MG63 (cell line): ENCODE data around the gene SKAP2. TPM values are rescaled to one million over a fixed set of nuclear protein-coding genes. Genes with fewer than 3 reads are reported as not detected.

Source experiments
- DNase-seq: peaks from one replicate; pipeline ENCODE4 v3.0.0-alpha.2; 2020
- H3K27me3 ChIP-seq: fragments of 250-450 bp; sonication (Bioruptor Pico); 2 replicates; pipeline ENCODE4 v1.5.1; 2020; ENCODE audit warnings: mild to moderate bottlenecking, moderate library complexity
- H3K36me3 ChIP-seq: fragments of 250-450 bp; sonication (Bioruptor Pico); 2 replicates; pipeline ENCODE4 v1.5.1; 2020; ENCODE audit warnings: mild to moderate bottlenecking, moderate library complexity
- H3K4me3 ChIP-seq: fragments of 250-450 bp; sonication (Bioruptor Pico); 2 replicates; pipeline ENCODE4 v1.5.1; 2020; ENCODE audit warnings: mild to moderate bottlenecking, moderate library complexity
- H3K9me3 ChIP-seq: fragments of 250-450 bp; sonication (Bioruptor Pico); 2 replicates; pipeline ENCODE4 v1.5.1; 2020; ENCODE audit warnings: mild to moderate bottlenecking, moderate library complexity
- total RNA-seq: library from RNA; depleted of rRNA; stranded (reverse); fragments of >200 nt; shearing (Covaris generic); gene quantifications from 2 replicates; pipeline ENCODE4 v1.2.3, GENCODE V29; 2014; ENCODE audit warnings: low replicate concordance

The SKAP2 gene
- total RNA-seq, 1 experiment from 2014 or later: 12.2 TPM

DNA sequence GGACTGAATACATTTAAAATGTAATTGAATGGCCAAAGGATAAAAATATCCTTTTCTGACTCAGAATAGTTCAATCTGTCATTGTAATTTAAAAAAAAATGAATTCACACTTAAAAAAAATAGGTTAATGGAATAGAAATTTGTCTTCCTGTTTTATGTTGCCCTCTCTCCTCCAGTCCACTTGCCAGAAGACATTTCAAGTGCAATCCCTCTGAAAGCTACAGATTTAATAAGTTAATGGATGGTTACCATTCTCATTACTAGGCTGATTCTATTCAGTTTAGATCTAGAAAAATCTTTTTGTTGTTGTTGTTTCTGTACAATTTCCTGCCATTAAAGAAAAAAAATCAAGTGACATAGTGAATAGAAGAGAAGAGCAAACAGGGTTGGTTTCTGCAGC lies 142.9 kb downstream of the SKAP2 start:
- no peaks in the 10 kb centered on the region for H3K9me3 ChIP-seq
- no peaks in the 10 kb centered on the region for H3K36me3 ChIP-seq
- no peaks in the 10 kb centered on the region for H3K27me3 ChIP-seq
- no peak overlapping the region for H3K4me3 ChIP-seq
- DNase-seq: no peak

DNA sequence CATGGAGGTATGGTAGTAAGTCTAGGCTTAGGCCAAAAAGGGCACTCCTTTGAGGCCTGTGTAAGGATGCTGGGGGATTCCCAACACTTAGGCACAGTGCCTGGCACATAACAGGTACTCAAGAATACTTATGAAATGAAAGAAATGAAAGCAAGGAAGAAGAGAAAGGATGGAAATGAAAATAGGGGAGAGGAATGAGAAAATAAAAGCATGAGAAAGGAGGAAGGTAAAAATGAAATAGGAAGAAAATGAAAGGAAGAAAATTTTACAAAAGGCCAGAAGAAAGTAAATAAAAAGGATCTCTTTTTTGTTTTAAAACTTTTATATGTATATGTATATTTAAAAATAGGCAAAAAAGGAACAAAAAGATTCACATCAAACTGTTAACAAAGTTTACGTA lies 146.3 kb downstream of the SKAP2 start:
- H3K4me3 ChIP-seq: no peak overlapping the region
- H3K9me3 ChIP-seq: no peaks in the 10 kb centered on the region
- DNase-seq: no peak
- H3K27me3 ChIP-seq: no peaks in the 10 kb centered on the region
- H3K36me3 ChIP-seq: no peaks in the 10 kb centered on the region

DNA sequence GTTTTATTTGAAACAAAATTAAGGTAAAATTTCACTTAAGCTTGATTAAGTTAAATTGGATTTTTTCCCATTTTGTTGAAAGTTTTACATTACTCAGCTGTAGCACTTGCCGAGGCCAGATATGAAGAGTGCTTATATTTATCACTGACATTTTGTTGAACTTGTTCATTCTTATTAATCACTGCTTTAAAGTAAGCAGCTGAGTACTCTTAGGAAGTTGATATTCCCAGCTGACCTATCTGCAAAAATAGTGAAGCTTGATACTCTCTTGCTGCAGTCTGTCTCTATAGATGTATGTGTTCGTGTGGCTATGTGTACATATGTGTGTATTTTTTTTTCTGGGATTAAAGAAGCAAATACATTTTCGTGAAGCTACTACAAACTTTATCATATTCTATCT lies 150.0 kb downstream of the SKAP2 start:
- no peaks in the 10 kb centered on the region for H3K9me3 ChIP-seq
- H3K36me3 ChIP-seq: no peaks in the 10 kb centered on the region
- no peak for DNase-seq
- no peaks in the 10 kb centered on the region for H3K27me3 ChIP-seq
- no peak overlapping the region for H3K4me3 ChIP-seq

DNA sequence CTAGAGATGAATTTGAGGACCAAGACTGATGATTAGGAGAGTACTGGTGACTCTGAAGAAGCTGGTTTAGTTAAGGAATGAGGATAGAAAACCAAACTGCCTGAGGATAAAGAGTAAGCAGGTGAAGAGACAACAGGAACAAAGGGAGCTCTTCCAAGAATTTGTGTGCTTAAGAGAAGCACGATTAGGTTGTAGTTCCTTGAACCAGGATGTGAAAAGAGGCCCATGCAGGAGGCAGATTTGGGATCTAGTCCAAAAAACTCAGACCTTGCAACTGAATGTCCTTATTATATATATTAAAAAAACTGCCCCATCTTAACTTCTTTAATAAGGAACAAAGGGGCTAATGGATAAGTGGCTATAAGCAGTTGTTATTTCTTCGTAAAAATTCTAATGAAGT lies 150.4 kb downstream of the SKAP2 start:
- no peak for DNase-seq

DNA sequence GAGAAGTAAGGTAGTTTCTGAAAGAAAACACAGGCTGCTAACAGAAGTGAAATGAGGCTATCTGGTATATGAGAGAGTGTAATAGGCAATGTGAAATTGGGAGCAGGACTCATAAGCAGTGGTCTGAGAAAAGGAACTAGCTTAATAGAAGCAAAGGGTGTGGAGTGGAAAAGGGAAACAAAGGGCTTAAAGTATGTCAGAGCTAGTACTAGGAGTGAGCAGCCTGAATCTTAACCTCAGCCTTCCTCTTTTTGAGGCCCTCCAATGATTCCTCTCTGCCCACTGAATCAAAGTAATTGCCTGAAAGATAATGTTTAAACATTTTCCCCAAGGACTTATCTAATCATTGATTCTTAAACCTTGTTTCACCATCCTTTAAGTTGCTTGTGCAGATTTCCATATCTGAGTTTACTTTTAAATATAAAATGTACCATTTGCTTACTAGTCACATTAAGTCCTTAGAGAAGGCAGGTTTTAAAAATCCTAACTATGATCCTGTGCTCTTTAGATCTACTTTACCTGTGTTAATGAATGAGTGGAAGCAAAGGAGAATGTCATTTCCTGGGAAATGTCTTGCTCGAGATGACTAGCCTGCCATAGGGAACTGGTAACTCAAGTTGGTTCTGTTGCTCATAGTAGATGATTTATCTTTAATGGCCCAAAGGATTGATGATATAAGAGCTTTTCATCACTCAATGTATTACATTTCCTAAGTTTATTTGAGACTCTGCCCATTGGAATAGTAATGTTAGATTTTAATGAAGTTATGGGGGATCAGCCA lies 155.0 kb downstream of the SKAP2 start:
- no peak overlapping the region for H3K4me3 ChIP-seq
- DNase-seq: no peak

More for the DNA sequence above, 150.4 kb downstream of the SKAP2 start:
- Histone ChIP-seq H3K27me3 (no peaks in the 10 kb centered on the region), H3K36me3 (no peaks in the 10 kb centered on the region), H3K4me3 (no peak overlapping the region), H3K9me3 (no peaks in the 10 kb centered on the region)

DNA sequence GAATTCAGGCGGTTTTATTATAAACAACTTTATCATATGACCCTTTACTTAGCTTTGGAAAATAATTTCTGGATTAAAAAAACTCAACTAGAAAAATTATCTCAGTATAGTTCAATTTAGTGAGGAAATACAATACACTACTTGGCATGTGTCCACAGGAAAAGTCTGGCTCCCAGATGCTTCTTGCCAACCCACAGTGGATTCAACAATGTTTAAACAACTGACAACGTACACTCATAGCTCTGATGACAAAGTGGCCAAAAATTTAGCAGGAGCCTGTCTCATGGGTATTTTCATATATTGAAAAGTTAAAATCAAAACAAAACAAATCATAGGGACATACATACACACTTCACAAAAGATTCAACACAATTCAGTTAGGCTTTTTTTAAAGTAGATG lies 158.8 kb downstream of the SKAP2 start:
- H3K36me3 ChIP-seq: no peaks in the 10 kb centered on the region
- no peaks in the 10 kb centered on the region for H3K27me3 ChIP-seq
- H3K9me3 ChIP-seq: no peaks in the 10 kb centered on the region
- DNase-seq: peak; percentile 77
- no peak overlapping the region for H3K4me3 ChIP-seq

More for the DNA sequence above, 155.0 kb downstream of the SKAP2 start:
- no peaks in the 10 kb centered on the region for H3K27me3 ChIP-seq
- H3K9me3 ChIP-seq: no peaks in the 10 kb centered on the region
- H3K36me3 ChIP-seq: no peaks in the 10 kb centered on the region

DNA sequence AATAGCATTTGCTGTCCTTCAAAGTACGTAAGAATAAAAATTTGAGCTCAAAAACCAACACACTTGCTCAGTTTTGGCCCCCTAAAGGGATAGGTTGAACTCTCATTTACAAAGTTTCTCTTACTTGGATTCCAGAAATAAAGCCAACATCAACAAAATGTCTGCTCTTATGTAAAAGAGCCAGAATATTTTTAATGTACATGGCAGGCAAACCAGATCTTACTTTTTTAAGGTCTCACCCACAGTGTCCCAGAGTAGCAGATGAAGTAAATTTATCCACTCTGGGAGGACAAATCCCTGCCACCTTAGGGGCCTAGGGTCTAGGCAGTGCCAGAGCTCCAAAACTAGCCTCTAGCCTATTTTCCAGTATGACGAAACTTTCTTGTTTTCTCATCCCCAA lies 159.6 kb downstream of the SKAP2 start:
- DNase-seq: no peak
- Histone ChIP-seq H3K36me3 (no peaks in the 10 kb centered on the region), H3K4me3 (no peak overlapping the region), H3K27me3 (no peaks in the 10 kb centered on the region), H3K9me3 (no peaks in the 10 kb centered on the region)

DNA sequence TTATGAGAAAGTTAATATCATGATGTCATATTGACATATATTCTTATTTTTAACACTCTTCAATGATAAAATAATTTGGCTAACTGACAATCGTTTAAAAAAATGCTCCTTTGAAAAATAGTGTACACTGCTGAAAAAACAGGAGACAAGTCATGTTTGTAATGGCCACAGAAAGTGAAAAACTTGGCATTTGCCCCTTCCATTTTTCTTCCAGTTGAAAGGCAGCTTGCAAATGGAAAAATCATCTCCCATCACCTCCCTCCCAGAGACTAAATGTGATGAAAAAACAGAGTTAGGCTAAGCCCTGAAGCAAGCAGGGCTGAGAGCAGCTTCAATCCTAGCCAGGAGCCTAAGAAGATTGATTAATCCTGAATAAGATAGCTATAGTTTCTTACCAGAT lies 160.4 kb downstream of the SKAP2 start:
- H3K27me3 ChIP-seq: no peaks in the 10 kb centered on the region
- no peak for DNase-seq

DNA sequence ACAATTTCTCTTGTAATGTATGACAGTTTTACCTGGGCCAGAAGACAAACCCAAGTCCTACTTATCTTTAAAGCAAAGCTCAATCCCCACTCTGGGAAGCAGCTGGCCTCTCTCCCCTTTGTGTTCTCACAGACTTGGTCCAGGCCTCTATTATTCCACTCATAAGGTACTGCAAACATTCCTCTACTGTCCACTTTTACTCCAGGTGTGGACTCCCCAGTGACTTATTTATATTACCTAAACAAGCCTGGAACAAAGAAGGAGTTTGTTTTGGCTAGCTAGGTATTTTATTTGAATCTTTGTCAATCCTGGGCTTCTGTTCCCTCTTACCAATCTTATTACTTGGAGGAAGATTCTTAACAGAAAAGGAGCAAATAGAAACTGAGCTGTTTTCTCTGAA lies 163.5 kb downstream of the SKAP2 start:
- Histone ChIP-seq H3K9me3 (no peaks in the 10 kb centered on the region), H3K36me3 (no peaks in the 10 kb centered on the region), H3K27me3 (no peaks in the 10 kb centered on the region), H3K4me3 (no peak overlapping the region)
- DNase-seq: no peak

More for the DNA sequence above, 160.4 kb downstream of the SKAP2 start:
- no peaks in the 10 kb centered on the region for H3K36me3 ChIP-seq
- no peak overlapping the region for H3K4me3 ChIP-seq
- no peaks in the 10 kb centered on the region for H3K9me3 ChIP-seq

DNA sequence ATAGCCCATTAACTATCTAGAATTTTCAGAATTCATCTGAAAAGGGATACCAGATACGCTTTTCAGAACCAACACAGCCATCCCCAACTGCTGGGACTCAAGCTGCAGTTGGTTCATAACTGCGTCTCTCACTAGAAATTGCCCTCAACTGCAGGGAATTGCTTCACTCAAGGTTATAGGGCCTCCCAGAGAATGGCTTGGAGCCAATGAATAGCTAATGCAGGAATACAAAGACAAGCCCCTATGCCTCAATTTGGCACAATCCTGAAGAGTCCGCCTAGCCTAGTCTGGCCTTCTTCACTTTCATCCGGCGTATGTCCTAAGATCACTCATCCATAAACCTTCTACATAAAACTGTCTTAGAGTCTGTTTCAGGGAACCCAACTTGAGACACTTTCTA lies 164.0 kb downstream of the SKAP2 start:
- no peaks in the 10 kb centered on the region for H3K36me3 ChIP-seq
- H3K27me3 ChIP-seq: no peaks in the 10 kb centered on the region
- H3K4me3 ChIP-seq: no peak overlapping the region
- no peaks in the 10 kb centered on the region for H3K9me3 ChIP-seq
- DNase-seq: no peak

DNA sequence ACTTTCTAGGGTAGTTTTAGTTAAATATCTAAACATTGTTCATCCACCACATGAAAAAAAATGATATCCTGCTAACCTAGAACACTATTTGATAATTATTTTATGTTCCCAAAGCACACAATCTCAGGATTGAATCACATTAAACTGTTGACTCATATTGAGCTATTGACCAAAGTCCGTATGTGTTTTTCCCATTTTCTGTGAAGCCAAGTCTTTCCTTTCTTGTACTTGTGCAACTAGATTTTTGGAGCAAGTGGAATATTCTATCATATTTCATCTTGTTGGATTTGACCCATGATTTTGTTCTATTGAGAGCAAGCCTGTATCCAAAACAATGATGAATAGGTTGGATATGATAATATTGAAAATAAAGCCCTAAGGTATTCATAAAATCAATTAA lies 164.6 kb downstream of the SKAP2 start:
- H3K36me3 ChIP-seq: no peaks in the 10 kb centered on the region

DNA sequence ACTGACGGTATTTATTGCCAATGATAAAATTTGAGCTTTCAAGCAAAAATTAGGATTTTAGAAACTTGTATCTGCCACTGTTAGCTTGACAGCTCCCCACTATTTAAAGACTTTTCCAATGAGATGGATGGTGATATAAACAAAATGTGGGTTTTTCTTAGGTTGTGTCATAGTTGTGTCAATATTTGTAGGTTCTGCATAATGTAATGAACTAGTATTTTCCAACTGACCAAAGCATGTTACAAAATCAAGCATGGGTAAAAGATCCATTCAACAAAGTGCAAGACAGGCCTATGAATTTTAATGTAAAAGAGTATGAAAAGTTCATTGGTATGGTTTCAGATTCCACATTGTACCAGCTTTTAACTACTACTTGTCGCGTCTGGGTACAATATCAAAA lies 165.6 kb downstream of the SKAP2 start:
- Histone ChIP-seq H3K4me3 (no peak overlapping the region), H3K9me3 (no peaks in the 10 kb centered on the region), H3K27me3 (no peaks in the 10 kb centered on the region), H3K36me3 (no peaks in the 10 kb centered on the region)
- no peak for DNase-seq

More for the DNA sequence above, 164.6 kb downstream of the SKAP2 start:
- Histone ChIP-seq H3K9me3 (no peaks in the 10 kb centered on the region), H3K4me3 (no peak overlapping the region), H3K27me3 (no peaks in the 10 kb centered on the region)
- no peak for DNase-seq

DNA sequence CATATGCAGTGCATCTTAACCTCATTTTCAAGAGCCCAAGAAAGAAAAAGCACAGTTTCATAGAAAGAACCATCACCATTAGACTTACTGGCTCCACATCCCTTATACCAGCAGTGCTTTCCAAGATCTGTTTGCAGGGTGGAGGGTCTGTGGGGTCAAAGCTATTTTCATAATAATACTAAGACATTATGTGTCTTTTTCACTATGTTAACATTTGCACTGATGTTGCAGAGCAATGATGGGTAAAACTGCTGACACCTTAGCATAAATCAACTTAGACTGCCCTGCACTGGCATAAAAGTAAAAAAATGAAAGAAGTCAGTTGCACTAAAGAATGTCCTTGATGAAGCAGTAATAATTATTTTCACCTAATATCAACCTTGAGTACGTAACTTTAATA lies 166.2 kb downstream of the SKAP2 start:
- H3K4me3 ChIP-seq: no peak overlapping the region
- H3K27me3 ChIP-seq: no peaks in the 10 kb centered on the region
- H3K9me3 ChIP-seq: no peaks in the 10 kb centered on the region
- no peak for DNase-seq
- H3K36me3 ChIP-seq: no peaks in the 10 kb centered on the region

DNA sequence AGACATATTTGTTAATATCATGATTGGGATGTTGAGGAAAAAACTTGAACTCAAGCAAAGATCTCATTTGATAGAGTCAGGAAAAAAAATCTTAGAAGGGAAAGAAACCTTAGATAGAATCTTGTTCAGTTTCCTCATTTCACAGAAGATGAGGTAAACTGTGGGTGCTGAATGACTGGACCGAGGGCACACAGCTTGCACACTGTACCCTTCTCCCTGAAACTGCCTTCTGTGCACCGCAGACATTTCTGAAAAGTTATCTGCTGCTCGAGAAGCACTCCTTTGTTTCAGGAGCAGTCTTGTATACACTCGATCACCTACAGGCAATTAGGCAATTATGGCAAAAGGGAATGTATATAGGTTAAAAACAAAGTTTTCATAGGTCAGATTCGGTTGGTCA lies 167.4 kb downstream of the SKAP2 start:
- Histone ChIP-seq H3K36me3 (no peaks in the 10 kb centered on the region), H3K9me3 (no peaks in the 10 kb centered on the region), H3K4me3 (no peak overlapping the region), H3K27me3 (no peaks in the 10 kb centered on the region)
- no peak for DNase-seq

DNA sequence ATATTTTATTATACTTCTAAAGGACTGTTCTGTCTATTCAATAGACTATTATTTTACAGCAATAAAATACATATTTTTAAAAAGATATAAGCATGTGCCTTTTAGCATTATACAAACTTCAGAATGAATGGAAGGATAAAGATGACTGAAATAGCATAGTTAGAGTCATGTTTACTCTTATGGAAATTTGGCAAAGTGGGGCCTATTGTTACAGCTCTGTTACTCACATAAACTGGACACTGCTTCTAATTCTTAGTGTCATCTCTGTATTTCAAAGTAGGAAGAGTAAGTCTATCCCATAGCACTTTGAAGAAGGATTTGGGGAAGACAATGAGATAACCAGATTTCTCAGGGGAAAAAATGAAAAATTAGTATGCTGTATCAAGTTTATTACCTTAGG lies 168.2 kb downstream of the SKAP2 start:
- Histone ChIP-seq H3K36me3 (no peaks in the 10 kb centered on the region), H3K4me3 (no peak overlapping the region), H3K27me3 (no peaks in the 10 kb centered on the region), H3K9me3 (no peaks in the 10 kb centered on the region)
- no peak for DNase-seq

DNA sequence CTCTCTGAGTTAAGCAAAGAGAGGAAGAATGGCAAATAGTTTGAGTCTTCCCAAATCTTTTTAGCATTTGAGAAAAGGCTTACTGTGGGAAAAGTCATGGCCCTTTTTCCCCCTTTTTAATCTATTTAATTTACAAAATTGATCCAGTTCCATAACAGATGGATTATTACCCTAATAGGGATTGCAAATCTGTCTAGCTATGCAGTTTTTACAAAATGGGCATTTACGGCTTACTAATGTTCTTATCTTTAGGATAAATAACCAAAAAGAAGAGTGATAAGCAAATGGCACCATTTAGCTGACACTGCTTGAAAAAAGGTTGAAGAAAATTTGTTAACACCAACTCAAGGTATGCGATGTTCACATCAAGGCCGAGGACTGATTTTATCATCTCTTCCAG lies 169.7 kb downstream of the SKAP2 start:
- no peak overlapping the region for H3K4me3 ChIP-seq
- H3K36me3 ChIP-seq: no peaks in the 10 kb centered on the region
- no peaks in the 10 kb centered on the region for H3K9me3 ChIP-seq
- DNase-seq: no peak
- H3K27me3 ChIP-seq: no peaks in the 10 kb centered on the region

DNA sequence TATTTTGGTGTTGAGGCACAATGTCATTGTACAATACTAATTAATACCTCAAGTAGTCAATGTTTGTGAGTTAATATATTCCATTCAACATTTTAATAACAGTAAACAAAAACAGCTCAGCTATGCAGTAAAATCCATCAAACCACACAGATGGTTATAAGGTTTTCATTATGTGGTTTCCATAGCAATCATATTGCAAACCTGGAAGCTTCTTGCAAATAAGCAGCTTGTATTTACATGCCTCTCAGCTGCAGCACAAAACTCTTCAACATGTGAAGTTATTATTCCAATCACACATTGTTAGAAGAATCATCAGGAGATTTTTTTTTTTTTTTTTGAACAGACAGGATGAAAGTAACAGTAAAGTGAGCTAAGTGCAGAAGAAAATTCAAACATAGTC lies 170.2 kb downstream of the SKAP2 start:
- DNase-seq: no peak
- Histone ChIP-seq H3K4me3 (no peak overlapping the region), H3K36me3 (no peaks in the 10 kb centered on the region), H3K9me3 (no peaks in the 10 kb centered on the region), H3K27me3 (no peaks in the 10 kb centered on the region)

DNA sequence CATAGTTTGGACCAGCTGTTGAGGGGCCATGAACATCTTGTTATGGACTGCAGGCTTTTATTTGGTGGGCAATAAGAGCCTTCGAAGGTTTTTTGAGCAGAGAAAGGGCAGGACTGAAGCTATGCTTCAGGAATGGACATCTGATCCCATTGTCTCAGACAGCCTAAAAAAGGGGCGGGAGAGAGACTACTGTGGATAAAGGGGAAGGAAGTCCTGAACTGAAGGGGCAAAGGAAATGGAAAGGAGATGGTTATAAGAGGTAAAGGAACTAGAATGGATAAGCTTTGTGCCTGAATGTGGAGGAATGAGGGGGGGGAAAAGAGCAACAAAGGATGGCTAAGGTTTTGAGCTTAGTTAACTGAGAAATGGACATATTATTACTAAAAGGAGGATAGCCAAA lies 172.5 kb downstream of the SKAP2 start:
- Histone ChIP-seq H3K4me3 (no peak overlapping the region), H3K36me3 (no peaks in the 10 kb centered on the region), H3K27me3 (no peaks in the 10 kb centered on the region), H3K9me3 (no peaks in the 10 kb centered on the region)
- DNase-seq: no peak
